Nephron (organoid): ENCODE data around the gene KMT2A.

Source experiments
- H3K27ac Mint-ChIP-seq, 3 experiments: 2 replicates each; pipeline ENCODE4 v1.8.0; 2020; ENCODE audit warnings: mixed read lengths in 3 of 3, mild to moderate bottlenecking in 2 of 3, moderate library complexity in 1 of 3
- H3K27me3 Mint-ChIP-seq: 2 replicates; pipeline ENCODE4 v1.8.0; 2021; ENCODE audit warnings: low read depth, mild to moderate bottlenecking, moderate library complexity, mixed read lengths
- H3K36me3 Mint-ChIP-seq: 2 replicates; pipeline ENCODE4 v1.8.0; 2020; ENCODE audit warnings: low read depth, mixed read lengths
- H3K4me1 Mint-ChIP-seq: 2 replicates; pipeline ENCODE4 v1.8.0; 2020; ENCODE audit warnings: mixed read lengths
- H3K4me3 Mint-ChIP-seq, 3 experiments: 2 replicates each; pipeline ENCODE4 v1.8.0; 2020; ENCODE audit warnings: mild to moderate bottlenecking in 3 of 3, mixed read lengths in 3 of 3, moderate library complexity in 2 of 3
- H3K9me3 Mint-ChIP-seq: 2 replicates; pipeline ENCODE4 v1.8.0; 2020; ENCODE audit warnings: mixed read lengths
- CTCF ChIP-seq, 3 experiments: fragments of 200-600 bp; sonication (generic); IDR thresholded peaks; one replicate each; pipeline ENCODE4 v1.5.0; 2021; ENCODE audit warnings: antibody characterized with exemption in 3 of 3; ENCODE audit not compliant: unreplicated experiment in 3 of 3

Gene KMT2A

GRCh38 chr11:118430956-118431355 lies 5.3 kb upstream of the KMT2A start:
- Mint-ChIP-seq H3K4me3 (no peak overlapping the region), H3K4me1 (peaks cover 11% of the 10 kb centered on the region), H3K27me3 (no peaks in the 10 kb centered on the region), H3K27ac (no peak overlapping the region), H3K36me3 (no peaks in the 10 kb centered on the region), H3K9me3 (no peaks in the 10 kb centered on the region)
- no peak for TF ChIP-seq CTCF (IDR thresholded peaks at IDR 0.05; ENCODE audit: unreplicated experiment in 3 of 3)

GRCh38 chr11:118434123-118434552 lies 2.2 kb upstream of the KMT2A start:
- TF ChIP-seq CTCF (IDR thresholded peaks at IDR 0.05; ENCODE audit: unreplicated experiment in 3 of 3), result no peak
- Mint-ChIP-seq H3K9me3 (no peaks in the 10 kb centered on the region), H3K27ac (peak overlapping the region; percentile 92 to 99 (median 98)), H3K4me1 (peaks cover 29% of the 10 kb centered on the region), H3K4me3 (peak overlapping the region; percentile 92 to 97 (median 95)), H3K36me3 (no peaks in the 10 kb centered on the region), H3K27me3 (peaks cover 3% of the 10 kb centered on the region)

- peak overlapping the region; percentile 92 to 99 (median 98) for H3K27ac Mint-ChIP-seq
- H3K4me1 Mint-ChIP-seq, result peaks cover 35% of the 10 kb centered on the region
- TF ChIP-seq CTCF (IDR thresholded peaks at IDR 0.05; ENCODE audit: unreplicated experiment in 3 of 3), result no peak
- H3K27me3 Mint-ChIP-seq, result peaks cover 3% of the 10 kb centered on the region
- no peaks in the 10 kb centered on the region for H3K9me3 Mint-ChIP-seq
- H3K36me3 Mint-ChIP-seq, result no peaks in the 10 kb centered on the region
- H3K4me3 Mint-ChIP-seq, result peak overlapping the region; percentile 92 to 97 (median 95)
Measured at GRCh38 chr11:118434553-118435289, 1.6 kb upstream of the KMT2A start.

- Mint-ChIP-seq H3K4me1 (peaks cover 42% of the 10 kb centered on the region), H3K4me3 (peak overlapping the region; percentile 92 to 97 (median 95)), H3K36me3 (peaks cover 5% of the 10 kb centered on the region), H3K9me3 (no peaks in the 10 kb centered on the region), H3K27ac (peak overlapping the region; percentile 92 to 99 (median 98)), H3K27me3 (peaks cover 3% of the 10 kb centered on the region)
- no peak for TF ChIP-seq CTCF (IDR thresholded peaks at IDR 0.05; ENCODE audit: unreplicated experiment in 3 of 3)
Measured at GRCh38 chr11:118435290-118435892, 901 bp upstream of the KMT2A start.

- TF ChIP-seq CTCF (IDR thresholded peaks at IDR 0.05; ENCODE audit: unreplicated experiment in 3 of 3), result no peak
- H3K36me3 Mint-ChIP-seq, result peaks cover 7% of the 10 kb centered on the region
- H3K9me3 Mint-ChIP-seq, result no peaks in the 10 kb centered on the region
- peaks cover 3% of the 10 kb centered on the region for H3K27me3 Mint-ChIP-seq
- peak overlapping the region; percentile 81 to 87 (median 87) for H3K27ac Mint-ChIP-seq
- peaks cover 52% of the 10 kb centered on the region for H3K4me1 Mint-ChIP-seq
- peak overlapping the region; percentile 98 for H3K4me3 Mint-ChIP-seq
Measured at GRCh38 chr11:118436639-118437207, 431 bp downstream of the KMT2A start.
